Tongue (tissue), 2 donors: ENCODE data around the gene CCNK. TPM values are rescaled to one million over a fixed set of nuclear protein-coding genes. Genes with fewer than 3 reads are reported as not detected.

ENCODE experiments used
- DNase-seq: peaks from one replicate; pipeline ENCODE4 v3.0.0-alpha.2; 2015
- total RNA-seq: library from RNA; depleted of rRNA; stranded (reverse); fragments of >200 nt; gene quantifications from one replicate; pipeline ENCODE4 v1.2.3, GENCODE V29; 2014

CCNK gene
- total RNA-seq, 1 donor from 2014 or later = 28.5 TPM

DNA sequence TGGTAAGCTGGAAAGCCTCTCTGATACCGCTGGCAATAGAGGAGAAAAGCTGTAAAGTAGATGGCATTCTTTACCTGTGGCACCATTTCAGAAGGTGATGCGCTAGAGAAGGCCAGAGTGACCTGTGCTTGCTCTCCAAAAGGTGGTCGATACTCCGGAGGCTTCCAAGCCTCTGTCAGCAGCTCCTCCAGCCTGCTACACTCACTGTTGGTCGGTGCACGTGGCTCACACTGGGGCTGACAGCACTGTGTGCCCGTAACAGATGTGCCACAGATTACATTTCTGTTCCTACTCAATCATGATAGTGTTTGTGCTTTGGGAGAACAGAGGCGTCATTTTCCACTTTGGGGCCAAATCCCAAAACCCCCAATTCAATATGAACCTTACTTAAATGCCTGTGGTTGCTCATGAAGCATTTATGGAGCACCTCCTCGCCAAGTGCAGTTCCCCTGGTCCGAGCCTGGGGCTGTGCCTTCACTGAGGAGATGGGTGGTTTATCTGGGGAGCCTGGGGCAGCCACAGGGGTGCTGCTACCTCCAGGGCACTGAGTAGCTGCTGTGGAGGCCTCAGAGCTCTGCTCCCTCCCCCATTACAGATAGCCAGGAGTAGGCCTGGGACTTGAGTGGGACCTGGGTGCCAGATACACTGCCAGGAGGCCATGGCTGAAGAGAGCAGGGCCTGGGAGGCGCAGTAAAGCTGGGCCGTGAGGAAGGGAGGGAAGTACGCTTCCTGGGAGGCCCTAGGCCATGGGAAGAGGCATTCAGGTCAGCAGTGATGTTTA lies 26.8 kb downstream of the CCNK start:
- no peak for DNase-seq

- no peak for DNase-seq
Observed at GRCh38 chr14:99508896-99509629, 27.9 kb downstream of the CCNK start.

DNA sequence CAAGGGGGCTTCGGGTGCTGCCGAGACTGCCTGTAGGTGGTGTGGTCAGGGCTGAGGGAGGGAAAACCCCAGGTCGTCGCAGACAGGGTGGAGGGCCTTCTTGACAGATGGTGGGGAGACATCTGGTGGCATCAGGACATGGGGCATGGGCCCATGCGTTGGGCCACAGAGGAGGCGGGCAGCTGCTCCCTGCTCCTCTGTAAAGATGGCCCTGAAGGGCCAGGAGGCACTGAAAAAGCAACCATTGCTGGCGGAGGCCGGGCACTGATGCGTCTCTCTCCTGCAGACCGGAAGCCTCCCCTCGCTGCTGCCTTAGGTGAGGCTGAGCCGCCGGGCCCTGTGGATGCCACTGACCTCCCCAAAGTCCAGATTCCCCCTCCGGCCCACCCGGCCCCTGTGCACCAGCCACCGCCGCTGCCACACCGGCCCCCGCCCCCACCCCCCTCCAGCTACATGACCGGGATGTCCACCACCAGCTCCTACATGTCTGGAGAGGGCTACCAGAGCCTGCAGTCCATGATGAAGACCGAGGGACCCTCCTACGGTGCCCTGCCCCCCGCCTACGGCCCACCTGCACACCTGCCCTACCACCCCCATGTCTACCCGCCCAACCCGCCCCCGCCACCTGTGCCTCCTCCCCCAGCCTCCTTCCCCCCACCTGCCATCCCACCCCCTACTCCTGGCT lies 28.8 kb downstream of the CCNK start:
- no peak for DNase-seq

- DNase-seq = no peak
Observed at GRCh38 chr14:99510556-99511139, 29.4 kb downstream of the CCNK start.

DNA sequence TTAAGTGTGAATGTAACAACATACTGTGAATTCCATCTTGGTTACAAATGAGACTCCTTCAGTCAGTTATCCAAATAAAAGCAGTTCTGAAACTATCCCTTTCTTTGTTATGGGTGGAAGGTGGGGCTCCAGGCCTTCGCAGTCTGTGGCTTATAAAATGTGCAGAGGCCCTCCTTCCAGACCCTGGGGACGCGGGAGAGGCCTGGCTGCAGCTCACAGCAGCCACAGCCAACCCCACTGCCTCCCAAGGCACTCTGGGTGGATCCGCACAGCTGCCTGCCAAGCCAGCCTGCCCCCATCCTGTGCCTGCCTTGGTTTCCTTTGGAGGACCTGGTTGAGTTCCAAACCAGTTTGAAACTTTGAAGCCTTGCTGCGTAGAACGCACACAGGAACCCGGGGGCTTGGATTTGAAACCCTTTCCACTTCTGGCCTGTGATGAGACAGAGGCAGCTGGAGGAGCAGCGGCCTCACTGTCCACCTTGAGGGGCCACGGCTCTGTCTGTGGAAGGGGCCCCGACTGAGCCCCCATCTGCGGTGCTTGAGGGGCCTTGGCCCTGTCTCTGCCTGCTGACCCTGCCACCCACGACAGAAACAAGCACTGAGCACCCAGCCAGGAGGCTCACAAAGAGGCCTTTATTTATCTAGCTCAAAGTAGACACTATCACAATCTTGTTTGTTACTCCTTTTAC lies 30.4 kb downstream of the CCNK start:
- no peak for DNase-seq

DNA sequence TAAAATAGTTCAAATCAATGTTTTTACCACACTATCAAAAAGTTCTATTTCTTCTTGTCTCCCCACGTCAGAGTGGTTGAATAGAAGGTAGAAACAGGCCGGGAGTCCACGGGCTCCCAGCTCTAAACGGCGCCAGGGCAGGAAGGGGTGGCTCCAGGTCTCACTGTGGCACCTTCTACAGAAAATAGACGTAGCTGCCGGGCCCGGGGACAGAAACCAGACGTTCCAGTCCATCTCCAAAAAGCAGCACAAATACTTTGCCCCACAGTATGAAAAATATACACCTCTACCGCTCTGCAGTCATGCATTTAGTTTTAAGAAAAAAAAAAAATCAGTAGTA lies 30.9 kb downstream of the CCNK start:
- DNase-seq = no peak

DNA sequence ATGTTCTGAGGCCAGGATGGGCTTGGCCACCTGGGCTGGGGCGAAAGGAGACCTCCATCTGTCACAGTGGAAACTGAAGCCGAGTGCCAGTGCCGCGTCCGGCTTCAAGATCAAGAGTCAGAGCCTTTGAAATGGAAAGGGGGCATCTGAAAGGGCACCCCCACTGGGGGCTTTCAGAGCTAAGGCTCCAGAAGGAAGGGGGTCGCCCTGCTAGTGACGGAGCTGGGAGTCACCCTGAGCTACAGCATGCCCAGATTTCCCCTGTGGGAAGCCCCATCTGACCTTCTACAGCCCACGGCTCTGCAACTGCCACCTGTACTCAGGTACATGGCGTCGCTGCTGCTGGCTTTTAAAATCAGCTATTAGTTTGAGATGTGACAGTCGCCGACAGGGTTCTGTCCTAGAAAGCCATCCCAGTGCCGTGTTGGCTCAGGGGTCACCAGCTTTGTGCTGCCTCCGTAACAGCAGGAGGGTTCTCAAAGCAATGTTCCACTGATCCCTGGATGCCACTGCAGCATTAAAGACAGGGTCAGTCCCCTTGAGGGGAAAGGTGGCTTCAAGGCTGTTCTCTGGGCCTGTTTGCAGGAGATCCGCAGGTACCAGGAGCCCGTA lies 31.5 kb downstream of the CCNK start:
- DNase-seq = no peak

- no peak for DNase-seq
Observed at GRCh38 chr14:99513183-99513694, 32.0 kb downstream of the CCNK start.

DNA sequence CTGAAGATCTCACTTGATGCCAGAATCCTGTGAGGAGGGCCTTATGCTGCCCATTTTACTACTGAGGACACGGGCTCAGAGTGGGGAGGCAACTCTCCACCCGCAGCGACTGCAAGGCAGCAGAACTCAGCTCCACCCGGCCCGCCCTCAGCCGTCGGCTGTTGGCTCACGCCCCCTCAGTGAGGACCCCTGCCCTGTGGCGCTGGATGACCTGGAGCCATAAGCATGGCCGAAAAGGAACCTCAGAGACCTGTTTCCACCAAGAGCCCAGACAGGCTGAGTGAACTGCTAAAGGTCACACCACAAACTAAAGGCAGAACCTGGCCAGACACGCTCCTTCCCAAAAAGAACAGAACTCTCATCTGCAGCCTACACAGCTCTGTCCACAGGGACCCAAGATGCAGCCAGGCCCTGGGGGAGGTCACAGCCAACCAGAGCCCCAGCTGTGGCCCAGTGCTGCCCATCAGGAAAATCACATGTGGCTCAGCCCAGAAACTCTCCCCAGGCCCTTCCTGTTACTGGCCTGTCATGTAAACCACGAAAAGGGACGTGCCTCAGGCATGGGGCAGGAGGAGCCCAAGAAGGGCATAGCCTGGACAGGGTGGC lies 32.8 kb downstream of the CCNK start:
- DNase-seq = no peak

DNA sequence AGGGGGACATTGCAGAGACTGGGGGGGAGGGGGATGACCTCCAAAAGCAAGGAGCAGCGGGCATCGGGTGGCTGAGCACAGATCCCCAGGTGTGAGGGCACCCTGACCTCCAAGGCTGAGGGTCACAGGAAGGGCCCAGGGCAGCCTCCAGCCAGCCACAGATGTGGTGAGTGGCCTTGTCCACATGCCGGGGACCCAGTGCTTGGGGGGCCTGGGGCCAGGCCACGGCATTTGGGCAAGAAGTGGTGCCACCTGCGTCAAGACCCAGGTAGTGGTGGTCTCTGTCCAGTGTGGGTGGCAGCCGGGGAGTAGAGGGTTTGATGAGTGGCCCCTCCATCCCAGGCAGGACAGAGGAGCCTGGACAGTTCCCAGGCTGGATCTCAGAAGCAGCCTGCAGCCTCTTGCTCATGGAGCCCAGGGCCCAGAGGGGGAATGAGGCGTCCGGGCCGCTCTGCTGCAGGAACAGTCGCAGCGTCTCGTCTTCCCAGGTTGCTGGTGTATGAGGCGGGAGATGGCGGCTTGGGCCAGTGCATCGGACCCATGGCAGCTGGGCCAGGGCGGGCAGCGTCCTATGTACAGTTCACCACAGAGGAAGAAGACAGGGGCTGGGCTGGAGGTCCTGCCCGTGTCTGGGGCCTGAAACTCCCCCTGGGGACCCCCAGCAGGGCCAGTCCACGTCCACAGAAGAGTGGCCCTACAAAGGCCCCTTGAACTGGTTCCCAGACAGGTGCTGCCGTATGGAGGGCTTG lies 33.5 kb downstream of the CCNK start:
- DNase-seq = no peak

DNA sequence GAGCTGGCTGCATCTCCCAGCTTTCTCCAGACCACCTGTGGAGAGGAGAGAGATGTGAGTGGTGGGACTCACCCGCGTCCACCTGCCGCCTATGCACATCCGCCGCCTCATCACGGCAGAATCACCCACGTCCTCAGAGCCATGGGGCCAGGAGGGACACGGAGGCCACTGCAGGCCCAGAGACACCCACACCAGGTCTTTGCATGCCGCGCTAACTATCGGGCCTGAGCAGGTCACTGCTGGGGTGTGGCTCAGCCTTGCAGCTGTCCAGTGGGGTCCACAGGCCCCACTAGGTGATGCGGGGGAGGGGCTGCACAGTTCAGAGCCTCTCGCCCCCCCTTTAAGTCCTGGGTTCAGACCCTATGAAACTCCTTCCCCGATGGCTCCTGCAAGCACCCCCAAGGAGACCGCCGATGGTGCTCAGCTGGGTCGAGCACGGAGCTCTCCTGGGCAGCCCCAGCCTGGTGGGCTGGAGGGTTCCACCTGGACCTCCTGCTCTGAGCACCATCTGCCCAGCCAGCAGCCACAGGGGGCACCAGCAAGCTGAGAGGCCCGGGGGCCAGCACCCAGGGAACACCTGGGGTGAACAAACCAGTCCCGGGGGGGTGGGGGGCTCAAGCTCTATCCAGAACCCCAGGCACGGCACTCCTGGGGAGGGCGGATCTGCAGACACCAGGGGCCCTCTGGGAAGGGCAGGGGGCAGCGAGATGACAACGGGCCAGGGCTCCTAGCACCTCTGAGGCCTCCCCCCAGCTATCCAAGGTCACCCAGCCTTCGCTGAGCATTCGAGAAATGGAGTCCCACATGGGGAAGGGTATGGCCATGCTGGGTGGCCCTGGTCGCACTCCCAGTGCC lies 34.3 kb downstream of the CCNK start:
- no peak for DNase-seq

DNA sequence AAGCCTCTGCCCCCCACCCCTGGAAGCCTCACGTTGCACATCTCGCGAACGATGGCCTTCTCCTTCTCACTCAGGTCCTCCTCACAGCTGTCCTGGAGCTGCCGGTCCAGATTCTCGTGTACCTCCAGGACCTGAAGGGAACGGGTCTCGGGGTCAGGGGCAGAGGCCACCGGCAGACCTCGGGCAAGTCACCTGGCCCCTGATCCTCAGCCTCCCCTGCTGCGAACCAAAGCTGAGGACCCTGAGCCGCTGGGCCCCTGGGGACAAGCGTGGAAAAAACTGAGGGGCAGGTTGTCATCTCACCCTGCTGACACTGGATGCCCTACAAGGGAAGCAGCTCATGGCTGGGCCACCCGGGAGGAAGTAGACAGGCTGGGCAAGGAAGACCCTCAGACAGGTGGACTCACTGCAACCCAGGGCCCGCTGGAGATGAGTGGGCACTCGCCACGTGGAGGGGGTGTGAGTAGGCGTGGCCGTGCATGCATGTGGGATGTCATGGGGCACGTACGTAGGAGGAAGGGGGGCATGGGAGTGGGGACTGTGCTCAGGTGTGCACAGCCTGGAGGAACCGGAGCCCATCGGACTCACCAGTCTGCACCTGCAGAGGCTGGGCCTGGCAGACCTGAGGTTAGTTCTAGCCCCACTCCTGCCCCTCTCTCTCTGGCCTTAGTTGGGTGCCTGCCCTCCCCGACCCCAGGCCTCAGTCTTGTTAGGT lies 35.1 kb downstream of the CCNK start:
- DNase-seq = no peak

DNA sequence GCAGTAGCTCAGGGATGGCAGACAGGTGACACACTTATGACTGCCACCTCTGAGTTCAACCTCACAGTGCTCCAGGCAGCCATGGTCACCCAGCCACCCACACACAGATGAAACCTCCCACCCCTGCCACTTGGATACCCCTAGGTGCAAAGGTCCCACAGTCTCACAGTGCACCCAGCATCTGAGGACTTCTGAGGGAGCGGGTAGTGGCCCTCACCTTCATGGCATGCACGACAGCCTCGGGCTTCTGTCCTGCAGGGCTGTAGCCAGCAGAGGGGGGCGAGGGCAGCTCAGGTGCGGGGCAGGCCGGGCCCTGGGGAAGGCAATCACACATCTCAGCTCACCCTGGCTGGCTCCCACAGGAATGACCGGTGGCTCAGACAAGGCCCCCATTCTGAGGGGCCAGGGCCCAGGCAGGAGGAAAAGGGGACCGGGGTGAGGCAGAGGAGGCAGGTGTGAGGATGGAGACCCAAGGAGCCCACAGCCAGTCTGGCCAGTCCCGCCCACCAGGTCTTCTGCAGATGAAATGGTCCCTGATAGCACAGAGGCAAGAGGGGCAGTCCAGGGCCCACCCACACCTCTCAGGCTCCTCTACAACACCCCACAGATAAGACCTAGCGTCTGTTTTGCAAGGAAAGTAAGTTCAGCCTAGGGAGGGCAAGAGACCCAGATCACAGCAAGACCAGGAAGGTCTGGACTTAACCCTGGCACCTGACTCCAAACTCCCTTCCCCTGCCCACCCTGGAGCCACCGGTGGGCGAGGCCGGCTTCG lies 35.8 kb downstream of the CCNK start:
- DNase-seq = no peak

DNA sequence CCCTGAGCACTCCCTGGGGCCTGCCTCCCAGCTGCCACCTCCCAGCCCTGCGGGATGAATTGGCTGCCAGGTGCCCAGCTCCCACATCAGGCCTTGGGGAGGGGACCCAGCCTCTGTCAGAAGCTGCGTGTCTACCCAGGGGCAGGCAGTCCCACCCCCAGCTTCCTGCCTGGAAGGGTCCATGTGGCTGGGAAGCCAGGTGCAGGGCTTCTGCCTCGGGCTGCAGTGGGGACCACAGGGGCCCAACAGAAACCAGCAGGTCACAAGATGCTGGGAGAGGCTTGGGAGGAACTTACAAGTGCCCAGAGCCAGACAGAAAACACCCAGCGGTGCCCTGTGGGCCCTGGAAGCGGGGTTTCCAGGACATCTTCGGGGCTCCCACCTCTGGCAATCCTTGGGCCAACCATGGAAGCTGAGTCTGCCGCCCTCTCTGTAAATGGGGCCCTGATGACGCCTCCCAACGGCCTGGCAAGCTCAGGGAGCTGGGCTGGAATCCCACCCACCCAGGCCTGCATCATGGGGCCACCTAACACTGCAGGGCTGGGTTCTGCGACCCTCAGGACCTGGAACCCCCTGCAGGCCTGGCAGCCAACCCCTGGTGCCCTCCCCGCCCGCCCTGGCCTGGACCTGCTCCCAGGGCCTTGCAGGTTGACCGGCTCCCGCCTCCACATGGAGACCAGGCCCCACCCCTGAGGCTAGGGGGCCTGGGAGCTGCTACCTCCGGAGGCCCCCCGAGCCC lies 36.6 kb downstream of the CCNK start:
- no peak for DNase-seq

- DNase-seq = peak; percentile 71
Observed at GRCh38 chr14:99518441-99519346, 37.5 kb downstream of the CCNK start.

GRCh38 chr14:99519347-99519881 lies 38.2 kb downstream of the CCNK start:
- no peak for DNase-seq
